Type B pancreatic cell (in vitro differentiated cells): Measurements from ENCODE around the gene PMEPA1. TPM values are rescaled to one million over a fixed set of nuclear protein-coding genes. Genes with fewer than 3 reads are reported as not detected.

ENCODE experiments used
- DNase-seq: peaks from one replicate; pipeline ENCODE4 v3.0.0; 2021; ENCODE audit warnings: mixed read lengths; ENCODE audit not compliant: unreplicated experiment; ENCODE audit errors: extremely low spot score
- H3K27ac Mint-ChIP-seq: 2 replicates; pipeline ENCODE4 v1.8.0; 2021; ENCODE audit warnings: mild to moderate bottlenecking, mixed read lengths
- H3K27me3 Mint-ChIP-seq: 2 replicates; pipeline ENCODE4 v1.8.0; 2021; ENCODE audit warnings: mixed read lengths
- H3K36me3 Mint-ChIP-seq: 2 replicates; pipeline ENCODE4 v1.8.0; 2021; ENCODE audit warnings: mixed read lengths
- H3K4me1 Mint-ChIP-seq: one replicate; pipeline ENCODE4 v1.8.0; 2021; ENCODE audit warnings: mixed read lengths; ENCODE audit not compliant: unreplicated experiment
- H3K4me3 Mint-ChIP-seq: 2 replicates; pipeline ENCODE4 v1.8.0; 2021; ENCODE audit warnings: mild to moderate bottlenecking, mixed read lengths
- H3K9me3 Mint-ChIP-seq: 2 replicates; pipeline ENCODE4 v1.8.0; 2021; ENCODE audit warnings: mixed read lengths
- total RNA-seq: library from RNA; stranded (reverse); gene quantifications from 2 replicates; pipeline ENCODE4 v1.2.1, GENCODE V29; 2021; ENCODE audit warnings: low replicate concordance
- TF ChIP-seq, protein P1 (sequence below): fragments of 200-600 bp; sonication (generic); conservative IDR thresholded peaks from 2 replicates; pipeline ENCODE4 v1.5.0; 2021; ENCODE audit warnings: antibody characterized with exemption, mild to moderate bottlenecking

Gene PMEPA1
- total RNA-seq, 1 donor from 2014 or later = 8.8 TPM

DNA sequence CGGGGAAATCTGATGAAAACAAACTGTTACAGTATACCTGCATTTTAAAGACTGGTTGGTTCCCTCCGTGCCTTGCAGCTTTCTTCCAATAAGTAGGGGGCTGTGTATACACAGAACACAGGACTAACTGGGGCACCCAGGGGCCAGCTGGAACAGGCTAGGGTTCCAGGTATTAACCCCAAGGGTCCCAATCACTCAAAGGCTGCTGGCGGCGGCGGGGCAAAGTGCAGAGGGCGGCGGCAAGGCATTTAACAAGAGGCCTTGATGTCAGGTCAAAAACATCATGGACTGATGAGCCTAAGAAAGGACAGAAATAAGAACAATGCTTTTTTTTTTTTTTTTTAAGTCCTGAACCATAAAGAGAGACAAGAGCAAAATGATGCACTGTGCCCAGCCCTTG is 2.5 kb downstream of the PMEPA1 start:
- H3K4me3 Mint-ChIP-seq = peak overlapping the region; percentile 96
- H3K27ac Mint-ChIP-seq = peak overlapping the region; percentile 40
- H3K4me1 Mint-ChIP-seq = peaks cover 30% of the 10 kb centered on the region
- no peaks in the 10 kb centered on the region for H3K9me3 Mint-ChIP-seq
- peaks cover 41% of the 10 kb centered on the region for H3K27me3 Mint-ChIP-seq
- TF ChIP-seq, protein P1, sequence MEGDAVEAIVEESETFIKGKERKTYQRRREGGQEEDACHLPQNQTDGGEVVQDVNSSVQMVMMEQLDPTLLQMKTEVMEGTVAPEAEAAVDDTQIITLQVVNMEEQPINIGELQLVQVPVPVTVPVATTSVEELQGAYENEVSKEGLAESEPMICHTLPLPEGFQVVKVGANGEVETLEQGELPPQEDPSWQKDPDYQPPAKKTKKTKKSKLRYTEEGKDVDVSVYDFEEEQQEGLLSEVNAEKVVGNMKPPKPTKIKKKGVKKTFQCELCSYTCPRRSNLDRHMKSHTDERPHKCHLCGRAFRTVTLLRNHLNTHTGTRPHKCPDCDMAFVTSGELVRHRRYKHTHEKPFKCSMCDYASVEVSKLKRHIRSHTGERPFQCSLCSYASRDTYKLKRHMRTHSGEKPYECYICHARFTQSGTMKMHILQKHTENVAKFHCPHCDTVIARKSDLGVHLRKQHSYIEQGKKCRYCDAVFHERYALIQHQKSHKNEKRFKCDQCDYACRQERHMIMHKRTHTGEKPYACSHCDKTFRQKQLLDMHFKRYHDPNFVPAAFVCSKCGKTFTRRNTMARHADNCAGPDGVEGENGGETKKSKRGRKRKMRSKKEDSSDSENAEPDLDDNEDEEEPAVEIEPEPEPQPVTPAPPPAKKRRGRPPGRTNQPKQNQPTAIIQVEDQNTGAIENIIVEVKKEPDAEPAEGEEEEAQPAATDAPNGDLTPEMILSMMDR = no peak
- no peak for DNase-seq
- H3K36me3 Mint-ChIP-seq = no peaks in the 10 kb centered on the region

DNA sequence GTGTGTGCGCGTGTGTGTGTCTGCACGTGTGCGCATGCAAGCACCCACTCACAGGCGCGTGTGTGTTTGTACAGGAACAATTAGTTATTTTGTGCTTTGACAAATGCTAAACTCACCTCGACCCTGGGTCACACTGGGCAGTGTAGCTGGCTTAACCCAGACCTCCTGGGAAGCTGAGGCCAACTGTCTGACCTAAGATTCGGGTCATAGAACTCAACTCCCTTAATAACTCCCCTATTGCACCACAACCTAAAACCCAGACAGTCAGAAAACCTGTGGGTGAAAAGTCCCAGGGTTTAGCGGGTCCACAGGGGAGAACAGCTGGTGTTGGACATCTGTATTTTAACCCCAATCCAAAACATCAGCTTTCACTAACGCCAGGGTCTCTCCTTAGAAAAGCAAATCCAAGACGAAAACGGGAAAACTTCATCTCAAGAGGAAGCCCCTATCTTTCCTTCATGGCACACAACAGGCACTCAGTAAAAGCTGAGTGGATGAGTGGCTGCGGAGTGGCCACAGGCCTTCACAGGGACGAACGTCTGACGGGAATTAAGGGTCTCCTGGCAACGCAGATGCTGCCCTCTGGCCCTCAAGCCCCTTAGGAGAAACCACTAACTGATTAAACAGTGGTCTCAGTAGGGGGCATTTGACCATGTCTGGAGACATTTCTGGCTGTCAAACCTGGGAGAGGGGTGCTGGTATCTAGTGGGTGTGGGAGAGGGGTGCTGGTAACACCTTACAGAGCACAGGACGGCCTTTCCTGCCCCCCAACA is 4.5 kb downstream of the PMEPA1 start:
- H3K27me3 Mint-ChIP-seq = peaks cover 33% of the 10 kb centered on the region
- H3K27ac Mint-ChIP-seq = no peak overlapping the region
- peaks cover 30% of the 10 kb centered on the region for H3K4me1 Mint-ChIP-seq
- H3K4me3 Mint-ChIP-seq = no peak overlapping the region
- no peaks in the 10 kb centered on the region for H3K36me3 Mint-ChIP-seq
- no peaks in the 10 kb centered on the region for H3K9me3 Mint-ChIP-seq
- no peak for DNase-seq
- TF ChIP-seq, protein P1 = no peak

DNA sequence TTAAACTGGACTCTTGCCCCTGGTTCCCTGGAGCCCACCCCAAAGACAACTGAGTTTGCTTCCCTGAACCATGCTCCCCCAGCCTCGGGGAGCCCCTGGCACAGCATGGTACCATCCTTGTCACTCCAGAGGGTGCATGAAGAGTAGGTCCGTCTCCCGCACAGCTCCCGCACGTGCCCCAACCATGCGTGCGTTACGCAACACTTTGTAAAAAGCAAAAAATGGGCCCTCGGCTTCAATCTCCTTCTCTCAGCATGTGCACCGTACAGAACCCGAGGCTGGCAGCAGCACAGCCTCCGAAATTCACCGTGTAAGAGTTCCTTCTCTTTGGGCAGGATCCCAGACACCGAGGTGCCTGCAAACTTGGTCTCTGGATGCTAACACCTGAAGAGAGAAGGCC is 5.6 kb downstream of the PMEPA1 start:
- Mint-ChIP-seq H3K4me1 (peaks cover 30% of the 10 kb centered on the region), H3K27ac (no peak overlapping the region), H3K36me3 (no peaks in the 10 kb centered on the region), H3K27me3 (peaks cover 33% of the 10 kb centered on the region), H3K4me3 (no peak overlapping the region), H3K9me3 (no peaks in the 10 kb centered on the region)
- TF ChIP-seq, protein P1 = no peak
- DNase-seq = no peak

DNA sequence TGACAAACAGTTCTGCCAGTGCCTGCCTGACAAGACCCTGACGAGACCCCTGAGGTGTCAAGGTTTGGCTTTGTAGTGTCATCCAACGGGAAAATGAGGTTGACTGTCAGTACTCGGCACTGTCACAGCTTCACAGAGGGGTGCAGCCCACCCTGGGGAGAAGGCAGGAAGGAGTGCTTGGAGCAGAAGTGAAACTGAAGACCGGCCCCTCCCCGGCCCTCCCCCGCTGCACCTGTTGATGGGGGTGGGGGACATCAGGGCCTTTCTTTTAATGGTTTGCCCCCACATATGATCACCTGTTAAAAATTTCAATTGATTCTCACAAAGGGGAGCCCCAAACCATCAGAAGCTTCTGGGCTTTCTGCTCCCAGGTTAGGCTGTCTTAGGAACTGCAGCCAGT is 6.8 kb downstream of the PMEPA1 start:
- H3K27ac Mint-ChIP-seq = no peak overlapping the region
- TF ChIP-seq, protein P1 = no peak
- H3K4me1 Mint-ChIP-seq = peaks cover 28% of the 10 kb centered on the region
- H3K9me3 Mint-ChIP-seq = no peaks in the 10 kb centered on the region
- no peaks in the 10 kb centered on the region for H3K36me3 Mint-ChIP-seq
- peaks cover 31% of the 10 kb centered on the region for H3K27me3 Mint-ChIP-seq
- H3K4me3 Mint-ChIP-seq = no peak overlapping the region
- no peak for DNase-seq

DNA sequence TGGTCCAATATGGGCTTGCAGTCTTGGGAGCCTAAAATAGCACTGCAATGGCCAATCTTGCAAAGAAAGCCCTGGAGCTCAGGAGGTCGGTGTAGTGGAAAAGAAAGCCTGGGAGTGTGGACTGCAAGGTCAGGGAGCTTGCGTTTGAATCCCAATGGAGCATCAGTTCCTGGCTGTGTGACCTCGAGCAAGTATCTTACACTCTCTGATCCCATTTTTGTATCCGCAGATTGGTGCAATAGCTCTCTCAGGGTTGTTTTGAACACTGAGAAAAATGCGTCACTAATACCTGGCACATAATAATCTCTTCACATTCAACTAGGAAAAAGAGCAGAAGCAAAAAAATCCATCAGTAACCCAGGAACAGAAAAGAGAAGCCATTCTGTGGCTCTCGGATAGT is 7.3 kb downstream of the PMEPA1 start:
- H3K4me3 Mint-ChIP-seq = no peak overlapping the region
- no peak for DNase-seq
- H3K36me3 Mint-ChIP-seq = no peaks in the 10 kb centered on the region
- H3K27me3 Mint-ChIP-seq = peaks cover 28% of the 10 kb centered on the region
- H3K4me1 Mint-ChIP-seq = peaks cover 31% of the 10 kb centered on the region
- no peaks in the 10 kb centered on the region for H3K9me3 Mint-ChIP-seq
- no peak overlapping the region for H3K27ac Mint-ChIP-seq
- TF ChIP-seq, protein P1 = no peak
